ENCODE results near the gene CD2.

CD2 gene

GRCh38 chr1:116808200-116808847 is 54.1 kb downstream of the CD2 start:
- DNase-seq (ENCODE audit: insufficient read length, low spot score) (no peak), FAIRE-seq (no peak)
- TF ChIP-seq CTCF (IDR thresholded peaks at IDR 0.05; ENCODE audit: insufficient read depth, missing control alignments) = no peak

GRCh38 chr1:116808848-116809508 is 54.7 kb downstream of the CD2 start:
- FAIRE-seq (no peak), DNase-seq (ENCODE audit: insufficient read length, low spot score) (no peak)
- no peak for TF ChIP-seq CTCF (IDR thresholded peaks at IDR 0.05; ENCODE audit: insufficient read depth, missing control alignments)

- FAIRE-seq = no peak
- TF ChIP-seq CTCF (IDR thresholded peaks at IDR 0.05; ENCODE audit: insufficient read depth, missing control alignments) = no peak
- no peak for DNase-seq (ENCODE audit: insufficient read length, low spot score)
Measured at GRCh38 chr1:116811321-116811720, 57.1 kb downstream of the CD2 start.

GRCh38 chr1:116814926-116815723 is 60.9 kb downstream of the CD2 start:
- FAIRE-seq = no peak
- no peak for TF ChIP-seq CTCF (IDR thresholded peaks at IDR 0.05; ENCODE audit: insufficient read depth, missing control alignments)

GRCh38 chr1:116817582-116818064 is 63.4 kb downstream of the CD2 start:
- FAIRE-seq (no peak), DNase-seq (ENCODE audit: insufficient read length, low spot score) (no peak)
- peak; percentile 59 for TF ChIP-seq CTCF (IDR thresholded peaks at IDR 0.05; ENCODE audit: insufficient read depth, missing control alignments)

More at GRCh38 chr1:116814926-116815723, 60.9 kb downstream of the CD2 start:
- DNase-seq (ENCODE audit: insufficient read length, low spot score) = no peak
